Mononuclear cell (primary cell): ENCODE data around the gene PRR7. TPM values are rescaled to one million over a fixed set of nuclear protein-coding genes. Genes with fewer than 3 reads are reported as not detected.
"Not testable (repeated sequence)": the region's sequence is repeated elsewhere in the genome, so short reads cannot be mapped to it uniquely, and the experiment has no call there.

ENCODE experiments used
- H3K27me3 ChIP-seq: 2 replicates; pipeline ENCODE4 v1.6.0; 2011; ENCODE audit warnings: low read length, control low read depth; ENCODE audit not compliant: insufficient read depth
- H3K4me1 ChIP-seq: 2 replicates; pipeline ENCODE4 v1.5.1; 2011; ENCODE audit warnings: mild to moderate bottlenecking, low read length, control low read depth; ENCODE audit not compliant: insufficient read depth
- H3K4me3 ChIP-seq: 2 replicates; pipeline ENCODE4 v1.5.1; 2011; ENCODE audit warnings: mild to moderate bottlenecking, low read length, moderate library complexity
- H3K9me3 ChIP-seq: 2 replicates; pipeline ENCODE4 v1.5.1; 2011; ENCODE audit warnings: low read depth, mild to moderate bottlenecking, control low read depth, low read length
- total RNA-seq: library from RNA; depleted of rRNA; stranded (reverse); fragments of >200 nt; gene quantifications from one replicate; pipeline ENCODE4 v1.2.3, GENCODE V29; 2012

The PRR7 gene
- total RNA-seq, 1 donor, result 25.8 TPM

DNA sequence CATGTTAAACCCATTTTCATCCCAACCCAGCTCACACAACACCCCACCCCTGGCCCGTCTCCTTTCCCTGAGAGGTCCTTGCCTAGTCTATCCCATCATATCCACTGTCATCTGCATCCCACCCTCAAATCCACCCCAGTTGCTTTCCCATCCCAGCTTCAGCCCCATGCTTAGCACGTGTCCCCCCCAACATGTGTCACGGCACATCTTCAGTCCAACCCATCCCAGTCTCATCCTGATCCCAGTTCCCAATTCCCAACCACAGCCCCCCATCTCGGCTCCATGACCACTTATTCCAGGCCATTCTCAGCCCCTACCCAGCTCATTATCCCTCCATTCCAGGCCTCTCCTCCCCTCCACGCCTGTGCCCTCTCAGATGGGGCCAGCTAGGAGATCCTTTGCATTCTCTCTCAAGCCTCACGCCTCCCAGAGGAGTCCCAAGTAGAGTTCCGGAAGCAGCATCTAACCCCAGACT is 27.4 kb downstream of the PRR7 start:
- H3K4me3 ChIP-seq, result no peak overlapping the region
- no peaks in the 10 kb centered on the region for H3K9me3 ChIP-seq
- H3K27me3 ChIP-seq, result peaks cover 15% of the 10 kb centered on the region
- H3K4me1 ChIP-seq, result peaks cover 43% of the 10 kb centered on the region

DNA sequence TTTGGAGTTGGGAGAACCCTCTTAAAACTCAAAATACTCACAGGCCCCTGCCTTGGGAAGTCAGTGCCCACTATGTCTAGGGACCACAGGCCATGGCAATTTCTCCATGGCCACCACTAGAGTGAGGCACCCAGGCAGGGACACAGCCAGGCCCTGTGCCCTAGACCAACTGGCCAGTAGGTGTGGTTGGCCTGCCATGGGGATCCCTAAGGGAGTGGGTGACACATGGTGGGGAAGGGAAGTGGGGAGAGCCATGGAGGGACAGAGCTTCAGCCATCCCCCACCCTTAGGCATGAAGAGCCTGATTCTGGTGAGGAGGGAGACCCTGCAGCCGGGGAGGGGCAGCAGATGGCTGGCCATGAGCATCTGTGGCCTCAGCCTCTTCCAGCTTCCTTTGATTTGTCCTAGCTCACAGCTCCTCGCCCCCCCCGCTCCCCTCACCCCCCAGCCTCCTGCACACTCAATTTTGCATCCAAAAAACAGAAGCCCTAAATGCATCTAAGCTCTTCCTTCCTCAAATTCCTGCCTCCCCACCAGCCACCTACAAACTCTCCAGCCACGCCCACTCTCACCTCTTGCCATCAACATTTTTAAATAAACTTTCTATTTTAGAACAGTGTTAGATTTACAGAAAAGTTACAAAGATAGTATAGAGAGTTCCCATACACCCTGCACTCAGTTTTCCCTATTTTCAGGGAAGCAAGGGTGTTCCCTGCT is 28.4 kb downstream of the PRR7 start:
- H3K4me3 ChIP-seq, result no peak overlapping the region
- peaks cover 15% of the 10 kb centered on the region for H3K27me3 ChIP-seq
- peaks cover 53% of the 10 kb centered on the region for H3K4me1 ChIP-seq
- H3K9me3 ChIP-seq, result no peaks in the 10 kb centered on the region

DNA sequence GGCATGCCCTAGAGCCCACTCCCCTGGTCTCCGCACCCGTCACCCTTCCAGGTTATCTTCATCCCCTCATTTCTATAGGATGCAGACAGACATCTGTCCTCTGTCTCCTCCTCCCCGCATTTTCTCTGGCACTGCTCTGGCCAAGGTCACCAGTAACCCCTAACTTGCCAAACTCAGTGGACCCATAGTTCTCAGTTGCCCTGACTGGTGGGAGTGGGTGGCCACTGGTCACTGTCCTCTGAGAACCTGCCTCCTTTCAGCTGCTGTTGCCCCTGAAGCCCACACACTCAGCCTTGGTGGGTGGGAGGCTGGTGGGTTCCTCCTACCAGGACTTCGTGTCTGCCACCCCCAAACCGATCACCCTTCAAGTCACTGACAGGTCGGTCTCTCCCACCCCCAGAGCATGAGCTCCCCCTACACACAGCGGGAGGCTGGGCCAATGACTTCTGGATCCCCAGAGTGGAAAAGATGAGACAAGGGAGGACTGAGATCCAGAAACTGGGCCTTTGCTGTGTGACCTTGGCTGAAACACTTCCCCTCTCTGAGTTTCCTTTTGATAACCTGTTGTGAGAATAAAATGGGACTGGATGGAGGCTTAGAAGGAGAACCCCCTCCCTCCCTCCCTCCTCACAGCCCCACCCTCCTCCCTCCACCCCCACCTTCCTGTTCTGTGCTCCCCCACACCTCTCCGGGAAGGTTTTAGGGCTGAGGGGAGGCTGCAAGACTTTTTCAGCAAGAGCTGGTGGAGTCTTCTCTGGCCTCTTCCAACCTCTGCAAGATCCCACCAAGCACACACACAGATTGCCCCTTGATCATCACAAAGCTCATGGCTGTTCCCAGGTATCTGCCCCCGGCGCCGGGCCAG is 29.2 kb downstream of the PRR7 start:
- H3K4me3 ChIP-seq, result no peak overlapping the region
- no peaks in the 10 kb centered on the region for H3K9me3 ChIP-seq
- peaks cover 58% of the 10 kb centered on the region for H3K4me1 ChIP-seq
- H3K27me3 ChIP-seq, result peaks cover 15% of the 10 kb centered on the region

DNA sequence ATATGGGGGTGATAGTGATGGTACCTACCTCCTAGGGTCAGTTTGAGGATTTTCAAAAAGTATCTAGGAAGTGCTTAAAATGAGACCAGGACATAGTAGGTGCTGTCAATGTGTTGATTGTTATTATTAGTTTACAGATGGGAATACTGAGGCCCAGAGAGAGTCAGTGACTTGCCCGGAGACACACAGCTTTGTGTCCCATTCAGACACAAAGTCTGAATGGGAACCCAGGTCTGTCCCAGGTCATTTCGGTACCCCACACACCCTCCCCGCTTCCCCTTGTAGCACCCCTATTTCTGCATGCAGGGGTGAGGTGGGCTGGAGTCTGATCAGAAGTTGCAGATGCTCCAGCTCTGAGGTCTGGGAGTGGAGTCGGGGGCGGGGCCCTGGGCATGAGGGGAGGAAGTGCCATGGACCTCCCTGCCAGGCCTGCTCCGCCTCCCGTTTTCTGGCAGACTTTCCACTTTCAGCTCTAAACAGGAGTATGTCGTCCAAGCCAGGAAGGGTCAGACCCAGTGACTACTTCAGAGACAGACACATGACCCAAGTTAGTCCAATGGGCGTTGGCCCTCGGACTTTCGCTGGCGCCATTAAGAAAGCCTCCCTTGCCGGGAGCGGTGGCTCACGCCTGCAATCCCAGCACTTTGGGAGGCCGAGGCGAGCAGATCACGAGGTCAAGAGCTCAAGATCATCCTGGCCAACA is 30.1 kb downstream of the PRR7 start:
- H3K9me3 ChIP-seq, result no peaks in the 10 kb centered on the region
- H3K4me3 ChIP-seq, result no peak overlapping the region
- peaks cover 53% of the 10 kb centered on the region for H3K4me1 ChIP-seq
- H3K27me3 ChIP-seq, result peaks cover 15% of the 10 kb centered on the region

- Histone ChIP-seq H3K4me3 (no peak overlapping the region), H3K27me3 (peaks cover 6% of the 10 kb centered on the region), H3K9me3 (no peaks in the 10 kb centered on the region), H3K4me1 (peaks cover 42% of the 10 kb centered on the region)
Observed at GRCh38 chr5:177477701-177478477, 31.3 kb downstream of the PRR7 start.

- no peak overlapping the region for H3K4me3 ChIP-seq
- H3K27me3 ChIP-seq, result peaks cover 5% of the 10 kb centered on the region
- peaks cover 42% of the 10 kb centered on the region for H3K4me1 ChIP-seq
- H3K9me3 ChIP-seq, result no peaks in the 10 kb centered on the region
Observed at GRCh38 chr5:177478711-177479646, 32.4 kb downstream of the PRR7 start.

- no peak overlapping the region for H3K4me3 ChIP-seq
Observed at GRCh38 chr5:177479774-177480173, 33.2 kb downstream of the PRR7 start.

DNA sequence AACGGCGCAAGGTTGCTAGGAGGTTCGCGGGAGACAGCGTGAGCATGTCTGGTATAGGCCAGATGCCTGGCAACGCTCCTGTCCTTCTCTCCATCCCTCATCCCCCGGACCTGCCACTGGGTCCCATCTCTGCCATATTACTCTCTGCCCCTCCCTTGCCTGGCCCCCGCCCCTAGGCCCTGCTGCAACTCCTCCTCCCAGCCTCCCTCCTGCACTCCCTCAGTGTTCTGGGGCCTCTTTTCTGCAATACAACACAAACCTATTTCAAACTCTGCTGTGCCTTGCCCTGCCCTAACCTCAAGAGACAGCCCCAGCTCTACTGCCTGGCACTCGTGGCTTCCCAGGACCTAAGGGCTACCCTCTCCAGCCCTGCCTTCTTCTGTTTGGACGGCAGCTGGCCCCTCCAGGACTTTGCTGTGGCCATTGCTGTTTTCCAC is 35.8 kb downstream of the PRR7 start:
- no peak overlapping the region for H3K4me3 ChIP-seq
- H3K4me1 ChIP-seq, result peaks cover 31% of the 10 kb centered on the region
- H3K27me3 ChIP-seq, result no peaks in the 10 kb centered on the region
- H3K9me3 ChIP-seq, result no peaks in the 10 kb centered on the region

More at GRCh38 chr5:177479774-177480173, 33.2 kb downstream of the PRR7 start:
- Histone ChIP-seq H3K27me3 (no peaks in the 10 kb centered on the region), H3K4me1 (peaks cover 41% of the 10 kb centered on the region), H3K9me3 (no peaks in the 10 kb centered on the region)

DNA sequence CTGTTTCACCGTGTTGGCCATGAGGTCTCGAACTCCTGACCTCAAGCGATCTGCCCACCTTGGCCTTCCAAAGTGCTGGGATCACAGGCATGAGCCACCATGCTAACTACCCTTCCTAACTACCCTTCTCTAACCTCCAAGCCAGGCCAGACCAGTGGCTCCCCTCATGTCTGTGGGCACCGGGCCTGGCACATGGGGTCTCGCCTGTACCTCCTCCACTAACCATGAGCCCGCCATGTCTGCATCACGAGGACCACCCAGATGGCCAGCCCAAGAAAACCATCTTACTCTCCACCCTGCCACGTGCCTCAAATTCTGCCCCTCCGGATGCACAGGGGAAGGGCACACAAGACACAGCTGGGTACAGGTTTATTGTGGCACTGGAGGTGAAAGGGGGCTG is 36.4 kb downstream of the PRR7 start:
- H3K27me3 ChIP-seq, result no peaks in the 10 kb centered on the region
- H3K4me3 ChIP-seq, result no peak overlapping the region
- H3K9me3 ChIP-seq, result no peaks in the 10 kb centered on the region
- H3K4me1 ChIP-seq, result peaks cover 25% of the 10 kb centered on the region

- Histone ChIP-seq H3K27me3 (no peaks in the 10 kb centered on the region), H3K9me3 (no peaks in the 10 kb centered on the region), H3K4me1 (peaks cover 13% of the 10 kb centered on the region), H3K4me3 (no peak overlapping the region)
Observed at GRCh38 chr5:177483994-177484901, 37.6 kb downstream of the PRR7 start.

DNA sequence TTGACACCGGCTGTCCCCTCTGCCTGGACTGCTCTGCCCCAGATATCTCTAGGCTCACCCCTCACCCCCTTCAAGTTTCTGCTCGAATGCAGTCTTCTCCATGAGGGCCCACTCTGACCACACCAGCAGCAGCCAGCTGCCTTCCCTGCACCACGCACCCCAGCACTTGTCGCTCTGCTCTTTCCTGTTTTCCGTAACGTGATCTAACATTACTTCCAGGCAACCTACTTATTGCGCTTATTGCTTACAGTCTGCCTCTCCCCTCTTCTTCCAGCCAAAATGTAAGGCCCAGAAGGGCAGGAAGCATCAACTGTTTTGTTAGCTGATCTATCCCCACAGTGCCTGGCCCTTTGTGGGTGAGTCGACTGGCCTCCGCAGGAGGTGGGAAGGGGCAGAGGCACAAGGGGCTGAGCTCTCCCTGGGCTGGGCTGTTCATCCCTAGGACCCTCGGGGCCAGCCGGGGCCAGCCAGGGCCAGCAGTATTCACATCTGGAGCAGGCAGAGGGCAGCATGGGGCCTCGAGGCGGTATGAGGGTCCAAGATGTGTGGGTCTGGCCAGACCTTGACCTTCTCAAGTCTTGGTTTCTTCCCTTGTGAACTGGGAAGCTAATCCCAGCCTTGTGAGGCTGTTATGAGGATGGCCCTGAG is 38.4 kb downstream of the PRR7 start:
- Histone ChIP-seq H3K4me1 (peaks cover 5% of the 10 kb centered on the region), H3K4me3 (no peak overlapping the region), H3K27me3 (no peaks in the 10 kb centered on the region), H3K9me3 (no peaks in the 10 kb centered on the region)

GRCh38 chr5:177485753-177486152 is 39.1 kb downstream of the PRR7 start:
- not testable (repeated sequence) for H3K4me1 ChIP-seq, H3K9me3 ChIP-seq, H3K27me3 ChIP-seq, H3K4me3 ChIP-seq
